Measurements from ENCODE around the gene GRIP2.

GRIP2 gene

DNA sequence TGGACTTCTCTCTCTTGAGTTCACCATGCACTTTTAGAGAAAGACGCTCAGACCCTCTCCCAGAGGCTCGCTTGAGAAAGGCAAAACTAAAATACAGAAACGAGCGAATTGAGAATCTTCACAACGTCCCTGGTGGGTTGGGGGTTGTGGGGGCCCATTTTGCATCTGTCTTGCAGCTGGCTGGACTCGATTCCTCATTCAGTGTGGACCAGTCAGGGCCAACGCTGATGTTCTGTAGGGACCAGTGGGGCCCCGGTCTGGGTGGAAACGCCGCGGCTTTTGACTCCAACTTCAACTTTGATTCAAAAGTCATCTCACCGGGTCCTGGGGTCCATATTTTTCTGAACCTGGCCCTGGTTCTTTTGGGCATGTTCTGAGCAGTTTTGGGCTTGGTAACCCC, 69.7 kb downstream of the GRIP2 start (continued):
- TF ChIP-seq RARB (CRISPR knock-in tag; IDR thresholded peaks at IDR 0.05): no peak
- TF ChIP-seq, protein P1, sequence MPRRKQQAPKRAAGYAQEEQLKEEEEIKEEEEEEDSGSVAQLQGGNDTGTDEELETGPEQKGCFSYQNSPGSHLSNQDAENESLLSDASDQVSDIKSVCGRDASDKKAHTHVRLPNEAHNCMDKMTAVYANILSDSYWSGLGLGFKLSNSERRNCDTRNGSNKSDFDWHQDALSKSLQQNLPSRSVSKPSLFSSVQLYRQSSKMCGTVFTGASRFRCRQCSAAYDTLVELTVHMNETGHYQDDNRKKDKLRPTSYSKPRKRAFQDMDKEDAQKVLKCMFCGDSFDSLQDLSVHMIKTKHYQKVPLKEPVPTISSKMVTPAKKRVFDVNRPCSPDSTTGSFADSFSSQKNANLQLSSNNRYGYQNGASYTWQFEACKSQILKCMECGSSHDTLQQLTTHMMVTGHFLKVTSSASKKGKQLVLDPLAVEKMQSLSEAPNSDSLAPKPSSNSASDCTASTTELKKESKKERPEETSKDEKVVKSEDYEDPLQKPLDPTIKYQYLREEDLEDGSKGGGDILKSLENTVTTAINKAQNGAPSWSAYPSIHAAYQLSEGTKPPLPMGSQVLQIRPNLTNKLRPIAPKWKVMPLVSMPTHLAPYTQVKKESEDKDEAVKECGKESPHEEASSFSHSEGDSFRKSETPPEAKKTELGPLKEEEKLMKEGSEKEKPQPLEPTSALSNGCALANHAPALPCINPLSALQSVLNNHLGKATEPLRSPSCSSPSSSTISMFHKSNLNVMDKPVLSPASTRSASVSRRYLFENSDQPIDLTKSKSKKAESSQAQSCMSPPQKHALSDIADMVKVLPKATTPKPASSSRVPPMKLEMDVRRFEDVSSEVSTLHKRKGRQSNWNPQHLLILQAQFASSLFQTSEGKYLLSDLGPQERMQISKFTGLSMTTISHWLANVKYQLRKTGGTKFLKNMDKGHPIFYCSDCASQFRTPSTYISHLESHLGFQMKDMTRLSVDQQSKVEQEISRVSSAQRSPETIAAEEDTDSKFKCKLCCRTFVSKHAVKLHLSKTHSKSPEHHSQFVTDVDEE (CRISPR knock-in tag; IDR thresholded peaks at IDR 0.05): no peak
- TF ChIP-seq CREB5 (CRISPR knock-in tag; IDR thresholded peaks at IDR 0.05; ENCODE audit: low read depth): no peak
- no peak for TF ChIP-seq ZNF565 (CRISPR knock-in tag; conservative IDR thresholded peaks at IDR 0.05; ENCODE audit: low read depth)

DNA sequence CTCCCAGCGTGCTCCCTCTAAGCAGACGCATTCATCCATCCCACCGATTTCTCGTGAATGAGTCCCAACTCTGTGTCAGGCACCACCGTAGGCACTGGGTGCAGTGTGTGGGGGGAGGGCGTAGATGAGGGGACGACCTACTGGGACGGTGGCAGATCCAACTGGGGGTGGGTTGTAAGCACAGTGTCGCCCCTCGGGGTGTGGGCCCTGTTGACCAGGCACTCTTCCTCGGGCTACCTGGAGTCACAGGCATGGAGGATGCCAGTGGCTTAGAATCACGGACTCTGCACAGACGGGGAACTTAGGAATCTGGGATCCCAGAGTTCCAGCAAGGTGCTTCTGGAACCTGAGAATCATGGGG, 71.5 kb downstream of the GRIP2 start:
- TF ChIP-seq ZNF565 (CRISPR knock-in tag; conservative IDR thresholded peaks at IDR 0.05; ENCODE audit: low read depth): no peak
- TF ChIP-seq ZNF8 (CRISPR knock-in tag; IDR thresholded peaks at IDR 0.05): no peak
- TF ChIP-seq GLIS3 (CRISPR knock-in tag; IDR thresholded peaks at IDR 0.05): no peak
- TF ChIP-seq, protein P1 (CRISPR knock-in tag; IDR thresholded peaks at IDR 0.05): no peak
- TF ChIP-seq POU6F1 (CRISPR knock-in tag; IDR thresholded peaks at IDR 0.05; ENCODE audit: borderline replicate concordance, low read depth): no peak
- TF ChIP-seq ZFP3 (CRISPR knock-in tag; IDR thresholded peaks at IDR 0.05): no peak
- TF ChIP-seq SNAI2 (CRISPR knock-in tag; IDR thresholded peaks at IDR 0.05): no peak
- TF ChIP-seq CREB5 (CRISPR knock-in tag; IDR thresholded peaks at IDR 0.05; ENCODE audit: low read depth): no peak
- TF ChIP-seq BACH2 (CRISPR knock-in tag; IDR thresholded peaks at IDR 0.05; ENCODE audit: borderline replicate concordance): no peak
- TF ChIP-seq TOX (CRISPR knock-in tag; IDR thresholded peaks at IDR 0.05; ENCODE audit: borderline replicate concordance): no peak
- no peak for TF ChIP-seq RARB (CRISPR knock-in tag; IDR thresholded peaks at IDR 0.05)
- TF ChIP-seq, protein P2, sequence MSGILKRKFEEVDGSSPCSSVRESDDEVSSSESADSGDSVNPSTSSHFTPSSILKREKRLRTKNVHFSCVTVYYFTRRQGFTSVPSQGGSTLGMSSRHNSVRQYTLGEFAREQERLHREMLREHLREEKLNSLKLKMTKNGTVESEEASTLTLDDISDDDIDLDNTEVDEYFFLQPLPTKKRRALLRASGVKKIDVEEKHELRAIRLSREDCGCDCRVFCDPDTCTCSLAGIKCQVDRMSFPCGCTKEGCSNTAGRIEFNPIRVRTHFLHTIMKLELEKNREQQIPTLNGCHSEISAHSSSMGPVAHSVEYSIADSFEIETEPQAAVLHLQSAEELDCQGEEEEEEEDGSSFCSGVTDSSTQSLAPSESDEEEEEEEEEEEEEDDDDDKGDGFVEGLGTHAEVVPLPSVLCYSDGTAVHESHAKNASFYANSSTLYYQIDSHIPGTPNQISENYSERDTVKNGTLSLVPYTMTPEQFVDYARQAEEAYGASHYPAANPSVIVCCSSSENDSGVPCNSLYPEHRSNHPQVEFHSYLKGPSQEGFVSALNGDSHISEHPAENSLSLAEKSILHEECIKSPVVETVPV (CRISPR knock-in tag; IDR thresholded peaks at IDR 0.05): no peak
- TF ChIP-seq TCF4 (CRISPR knock-in tag; IDR thresholded peaks at IDR 0.05; ENCODE audit: borderline replicate concordance): no peak
- TF ChIP-seq ESRRG (CRISPR knock-in tag; IDR thresholded peaks at IDR 0.05): no peak
- no peak for TF ChIP-seq PPARA (CRISPR knock-in tag; IDR thresholded peaks at IDR 0.05; ENCODE audit: borderline replicate concordance)
- TF ChIP-seq ZC3H10 (CRISPR knock-in tag; IDR thresholded peaks at IDR 0.05): no peak
- TF ChIP-seq ARNTL (CRISPR knock-in tag; IDR thresholded peaks at IDR 0.05; ENCODE audit: borderline replicate concordance, low read depth): no peak
- TF ChIP-seq PATZ1 (CRISPR knock-in tag; IDR thresholded peaks at IDR 0.05; ENCODE audit: borderline replicate concordance): no peak
- ATAC-seq: no peak
